DND-41 (cell line): ENCODE results near the gene FAP.

Experiments used
- EZH2 ChIP-seq: IDR thresholded peaks from 3 replicates; pipeline ENCODE4 v1.6.1; 2012; ENCODE audit warnings: borderline replicate concordance, low read depth, mild to moderate bottlenecking, moderate library complexity, low read length, inconsistent platforms; ENCODE audit not compliant: severe bottlenecking
- TF ChIP-seq, protein P1 (sequence below): IDR thresholded peaks from 2 replicates; pipeline ENCODE4 v1.5.1; 2012; ENCODE audit warnings: borderline replicate concordance, low read length, moderate library complexity, mild to moderate bottlenecking; ENCODE audit not compliant: poor library complexity, severe bottlenecking; ENCODE audit errors: extremely low read depth

DNA sequence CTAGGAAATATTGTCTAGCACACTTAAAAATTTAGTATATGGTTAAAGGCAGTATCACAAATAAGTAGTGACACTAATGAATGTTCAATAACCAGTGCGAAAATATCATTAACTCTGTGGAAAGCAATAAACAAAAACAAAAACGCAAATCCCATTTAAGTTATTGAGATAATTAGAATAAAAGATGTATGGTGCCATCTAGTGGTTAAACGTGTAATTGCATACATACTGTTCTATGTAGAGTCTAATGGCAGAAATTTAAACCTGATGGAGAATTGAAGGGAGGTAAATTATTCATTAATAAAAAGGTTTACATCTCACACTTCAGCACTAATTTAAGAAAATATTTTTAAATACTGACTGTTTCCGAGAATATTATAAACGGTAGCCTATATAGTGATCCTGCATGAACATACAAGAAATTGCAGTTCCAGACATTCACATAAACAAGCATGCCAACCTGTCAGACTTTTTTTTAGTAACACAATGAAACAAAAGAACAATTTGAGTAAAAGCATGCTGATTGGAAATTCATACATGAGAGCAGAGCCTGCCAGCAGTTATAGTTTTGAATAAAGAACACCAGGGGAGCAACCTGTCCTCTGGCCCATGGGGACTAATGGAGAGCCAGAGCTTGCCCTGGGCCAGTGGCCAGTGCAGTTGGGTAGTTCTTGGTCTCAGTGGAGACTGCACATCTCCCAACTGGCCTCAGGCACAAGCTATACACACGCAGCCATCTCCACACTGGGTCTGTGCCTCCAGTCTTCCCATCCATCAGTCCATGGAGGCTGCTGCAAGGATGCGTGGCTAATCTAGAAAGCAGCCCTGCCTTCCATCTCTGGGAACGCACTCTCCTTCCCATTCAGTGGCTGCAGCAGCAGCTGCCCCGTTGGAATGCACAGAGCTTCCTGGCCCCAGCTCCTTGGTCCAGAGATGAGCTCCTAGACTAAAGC, 119.2 kb downstream of the FAP start:
- TF ChIP-seq, protein P1, sequence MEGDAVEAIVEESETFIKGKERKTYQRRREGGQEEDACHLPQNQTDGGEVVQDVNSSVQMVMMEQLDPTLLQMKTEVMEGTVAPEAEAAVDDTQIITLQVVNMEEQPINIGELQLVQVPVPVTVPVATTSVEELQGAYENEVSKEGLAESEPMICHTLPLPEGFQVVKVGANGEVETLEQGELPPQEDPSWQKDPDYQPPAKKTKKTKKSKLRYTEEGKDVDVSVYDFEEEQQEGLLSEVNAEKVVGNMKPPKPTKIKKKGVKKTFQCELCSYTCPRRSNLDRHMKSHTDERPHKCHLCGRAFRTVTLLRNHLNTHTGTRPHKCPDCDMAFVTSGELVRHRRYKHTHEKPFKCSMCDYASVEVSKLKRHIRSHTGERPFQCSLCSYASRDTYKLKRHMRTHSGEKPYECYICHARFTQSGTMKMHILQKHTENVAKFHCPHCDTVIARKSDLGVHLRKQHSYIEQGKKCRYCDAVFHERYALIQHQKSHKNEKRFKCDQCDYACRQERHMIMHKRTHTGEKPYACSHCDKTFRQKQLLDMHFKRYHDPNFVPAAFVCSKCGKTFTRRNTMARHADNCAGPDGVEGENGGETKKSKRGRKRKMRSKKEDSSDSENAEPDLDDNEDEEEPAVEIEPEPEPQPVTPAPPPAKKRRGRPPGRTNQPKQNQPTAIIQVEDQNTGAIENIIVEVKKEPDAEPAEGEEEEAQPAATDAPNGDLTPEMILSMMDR, result peak; percentile 93
- TF ChIP-seq EZH2, result no peak
